Left ventricle myocardium superior (tissue), 1 donor: ENCODE results near the gene IGSF3. TPM values are rescaled to one million over a fixed set of nuclear protein-coding genes. Genes with fewer than 3 reads are reported as not detected.
"Not testable (repeated sequence)": the region's sequence is repeated elsewhere in the genome, so short reads cannot be mapped to it uniquely, and the experiment has no call there.

Source experiments
- ATAC-seq: fragments of 200-7000 bp; cut with Tn5 transposase; one replicate; pipeline ENCODE4 v1.9.1; 2020; ENCODE audit warnings: mild to moderate bottlenecking, moderate library complexity
- DNase-seq: peaks from one replicate; pipeline ENCODE4 v3.0.0-alpha.2; 2020
- intact Hi-C: fragments of 100-400 bp; cut with micrococcal nuclease; formaldehyde crosslinking; loops from one replicate; pipeline ENCODE4 v1.11.0; 2022
- total RNA-seq: library from RNA; stranded (reverse); fragmentation: NEBNext Ultra II Directional; extraction: Animal tissue kit (Norgen Biotek cat#: 25700); gene quantifications from one replicate; pipeline ENCODE4 v1.2.1, GENCODE V29; 2021
- donor health status: DM: no; HTN: yes; CAD: no; lungs with severe emphysema.

Gene IGSF3
- total RNA-seq, 1 donor from 2014 or later, result 11.7 TPM

DNA sequence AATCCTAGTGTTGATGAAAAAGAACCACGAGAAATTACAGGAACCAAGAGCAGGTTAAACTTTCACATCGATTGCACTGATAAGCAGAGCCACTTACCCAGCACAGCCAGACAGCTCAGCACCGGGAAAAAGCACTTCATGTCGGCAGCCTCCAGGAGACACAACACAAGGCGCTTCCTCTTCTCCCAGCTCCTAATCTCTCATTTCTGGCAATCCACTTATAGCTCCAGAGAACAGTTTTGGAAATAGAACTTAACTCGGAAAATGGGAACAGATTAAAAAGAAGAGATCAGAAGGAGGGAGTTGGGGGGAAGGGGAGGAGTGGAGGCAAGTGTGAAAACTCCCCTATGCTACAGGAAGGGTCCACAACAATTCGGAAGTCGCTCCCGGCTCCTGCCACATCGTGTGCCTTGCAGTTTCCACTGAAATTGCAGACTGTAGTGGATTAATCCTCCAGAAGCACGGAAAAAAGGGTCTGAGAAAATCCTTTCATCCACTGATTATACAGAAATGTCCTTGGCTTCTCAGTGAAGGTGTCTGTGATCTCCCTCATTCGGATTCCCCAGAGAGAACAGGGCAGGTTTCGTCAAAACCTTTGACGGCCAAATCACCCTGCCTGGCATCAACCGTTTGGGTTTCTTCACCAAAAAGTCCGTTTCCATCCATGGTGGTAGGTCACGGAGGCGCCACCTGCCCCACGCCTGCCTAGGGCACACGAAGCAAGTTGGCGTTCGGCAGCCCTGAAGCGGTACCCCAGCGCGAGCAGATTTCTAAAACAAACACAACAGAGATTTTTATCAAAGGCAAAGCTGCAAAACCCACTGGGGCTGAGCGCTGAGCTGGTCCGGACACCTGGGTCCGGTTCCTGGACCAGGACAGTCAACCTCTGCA lies 1.1 kb downstream of the IGSF3 start:
- ATAC-seq (peak; percentile 3), DNase-seq (no peak)
- intact Hi-C loops, result no loop called here

DNA sequence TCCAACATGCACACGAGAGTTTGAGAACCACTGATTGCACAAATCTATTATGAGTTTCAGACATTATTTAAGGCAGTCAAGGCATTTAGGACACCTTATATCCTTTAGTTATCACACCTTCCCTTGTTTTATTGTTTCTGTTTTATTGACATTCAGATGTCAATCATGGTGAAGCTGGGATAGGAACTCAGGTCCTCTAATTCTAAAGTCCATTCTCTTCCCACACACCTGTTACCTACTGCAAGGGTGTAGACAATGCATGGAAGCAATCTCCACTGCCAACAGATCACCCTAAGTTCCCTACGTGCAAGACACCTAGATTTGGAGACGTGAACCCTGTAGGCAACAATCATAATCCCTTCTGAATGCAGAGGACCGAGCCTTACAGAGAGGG lies 2.6 kb downstream of the IGSF3 start:
- intact Hi-C loops, result no loop called here
- ATAC-seq (no peak), DNase-seq (no peak)

DNA sequence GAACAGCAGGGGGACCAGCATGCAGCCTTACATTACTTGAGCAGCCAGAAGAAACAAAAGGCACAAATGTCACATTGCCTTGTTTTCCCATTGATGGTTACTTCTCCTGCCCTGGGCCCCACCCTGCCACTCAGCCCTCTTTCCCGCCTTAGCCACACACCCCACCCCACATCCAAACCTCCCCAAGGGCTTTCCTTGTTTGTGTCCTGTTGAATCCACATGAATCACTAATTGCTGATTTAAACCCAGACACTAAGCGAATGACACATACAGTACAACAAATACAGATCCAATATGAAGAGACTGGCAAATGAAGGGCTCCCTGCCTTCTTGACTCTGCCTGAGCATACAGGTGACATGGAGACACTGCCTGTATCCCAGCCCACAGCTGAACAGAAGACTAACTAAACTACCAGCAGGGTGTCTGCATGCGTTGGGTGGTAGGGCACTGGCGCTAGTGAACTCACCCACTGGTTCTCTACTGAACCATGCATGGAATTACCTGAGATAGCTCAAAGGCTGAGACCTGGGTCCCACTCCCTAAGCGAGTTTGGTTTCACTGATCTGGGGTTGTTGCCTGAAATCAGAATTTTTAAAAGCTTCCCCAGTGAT lies 3.1 kb downstream of the IGSF3 start:
- DNase-seq (no peak), ATAC-seq (no peak)
- intact Hi-C loops, result no loop called here

DNA sequence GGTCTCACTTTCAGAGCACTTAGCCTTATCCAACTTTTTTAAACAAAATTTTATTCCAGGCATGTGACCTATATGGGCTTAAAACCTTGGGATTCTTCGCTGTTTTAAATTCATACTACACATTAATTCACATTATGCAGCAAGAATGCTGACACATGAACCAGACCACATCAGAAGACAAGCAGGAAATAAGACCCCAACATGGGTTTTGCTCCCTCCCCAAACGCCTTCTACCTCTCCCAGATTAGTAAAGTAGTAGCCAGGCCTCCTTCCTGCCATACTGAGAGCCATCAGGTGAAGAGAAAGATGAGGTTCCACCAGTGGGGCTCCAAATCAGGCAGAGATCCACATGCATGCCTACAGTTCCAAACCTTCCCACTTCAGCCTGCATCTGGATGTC lies 3.7 kb downstream of the IGSF3 start:
- intact Hi-C loops, result no loop called here
- DNase-seq (no peak), ATAC-seq (no peak)

DNA sequence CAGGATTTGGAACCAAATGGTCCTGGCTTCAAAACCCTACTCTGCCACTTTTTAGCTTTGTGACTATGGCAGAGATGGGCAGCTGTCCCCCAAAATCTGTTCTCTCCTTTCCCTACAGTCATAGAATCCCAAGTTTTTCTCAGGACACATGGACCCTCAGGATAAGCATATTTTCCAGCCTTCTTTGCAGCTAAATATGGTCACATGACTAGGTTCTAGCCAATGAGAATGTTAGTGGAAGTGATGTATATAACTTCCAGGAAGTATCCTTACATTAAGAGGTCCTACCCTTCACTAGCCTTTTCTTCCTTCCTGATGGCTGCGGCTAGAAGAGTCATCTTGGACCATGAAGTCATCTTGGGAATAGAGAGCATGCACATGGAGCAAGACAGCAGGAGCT lies 5.9 kb downstream of the IGSF3 start:
- no peak for ATAC-seq
- no peak for DNase-seq
- intact Hi-C loops, result no loop called here

DNA sequence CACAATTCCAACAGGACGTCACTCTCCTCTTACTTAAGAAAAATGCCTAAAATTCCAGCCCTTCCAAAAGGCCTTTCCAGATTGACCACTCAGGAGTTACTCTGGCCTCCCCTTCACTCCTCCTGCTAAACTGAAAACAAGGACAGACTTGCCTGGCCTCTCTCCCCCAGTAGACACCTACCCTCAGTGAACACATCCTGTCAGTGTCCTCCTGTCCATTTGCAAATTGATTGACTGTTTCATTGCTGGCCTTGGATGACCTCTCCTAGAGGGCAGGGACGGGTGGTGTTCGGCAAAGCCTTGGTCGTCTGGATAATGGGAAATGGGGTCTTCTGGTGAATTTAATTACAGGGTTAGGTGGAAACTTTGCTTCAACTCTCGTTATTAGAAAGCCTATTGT lies 8.9 kb downstream of the IGSF3 start:
- DNase-seq, ATAC-seq, intact Hi-C loops: not testable (repeated sequence)

DNA sequence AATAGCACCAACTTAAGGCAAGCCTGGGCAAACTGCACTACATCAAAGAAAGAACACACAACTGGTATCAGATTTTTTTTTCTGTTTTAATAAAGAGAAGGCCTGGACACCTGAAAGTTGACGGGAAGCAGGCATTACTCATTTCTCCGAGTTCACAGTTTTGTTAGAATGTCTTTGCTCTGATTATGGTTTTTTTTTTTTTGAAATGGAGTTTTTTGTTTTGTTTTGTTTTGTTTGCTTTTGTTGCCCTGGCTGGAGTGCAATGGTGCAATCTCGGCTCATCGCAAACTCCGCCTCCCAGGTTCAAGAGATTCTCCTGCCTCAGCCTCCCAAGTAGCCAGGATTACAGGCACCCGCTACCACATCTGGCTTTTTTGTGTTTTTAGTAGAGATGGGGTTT lies 9.7 kb downstream of the IGSF3 start:
- DNase-seq, ATAC-seq, intact Hi-C loops: not testable (repeated sequence)

DNA sequence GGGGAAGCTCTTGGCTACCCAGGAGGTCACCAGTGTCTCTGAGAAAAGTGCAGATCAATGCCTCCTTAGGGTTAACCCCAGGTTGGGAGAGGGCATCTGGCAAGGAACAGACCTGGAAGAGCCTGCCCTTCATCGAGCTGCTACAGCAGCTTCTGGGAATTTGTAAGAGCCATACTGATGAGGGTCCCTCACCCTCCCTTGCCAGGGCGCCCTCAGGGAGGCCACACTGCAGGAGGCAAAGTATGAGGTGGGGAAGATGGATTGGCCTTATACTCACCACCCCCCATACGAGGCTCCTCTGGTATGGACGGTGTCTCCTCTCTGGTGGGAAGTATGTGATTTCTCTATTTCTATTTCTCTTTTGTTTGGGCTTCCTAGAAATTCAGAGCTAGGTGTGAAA lies 13.2 kb downstream of the IGSF3 start:
- DNase-seq, result no peak
- no peak for ATAC-seq
- intact Hi-C loops, result no loop called here

DNA sequence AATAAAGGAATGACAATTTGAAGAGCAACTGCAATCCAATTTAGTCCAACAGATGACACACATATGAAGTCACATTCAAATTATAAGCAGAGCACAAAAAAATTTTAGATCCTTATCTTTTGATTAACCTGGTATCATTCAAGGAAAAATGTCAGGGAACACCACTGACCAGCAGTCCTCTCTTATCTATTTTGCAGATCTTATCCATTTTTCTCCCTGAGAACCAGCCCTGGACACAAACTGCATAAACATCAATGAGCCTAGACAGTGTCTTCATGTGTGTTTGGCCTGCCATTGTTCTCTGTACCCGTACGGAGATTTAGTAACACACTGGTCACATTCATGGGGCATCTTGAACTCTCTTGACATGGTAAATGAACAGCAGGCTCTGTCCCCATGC lies 14.9 kb downstream of the IGSF3 start:
- intact Hi-C loops, DNase-seq, ATAC-seq: not testable (repeated sequence)

DNA sequence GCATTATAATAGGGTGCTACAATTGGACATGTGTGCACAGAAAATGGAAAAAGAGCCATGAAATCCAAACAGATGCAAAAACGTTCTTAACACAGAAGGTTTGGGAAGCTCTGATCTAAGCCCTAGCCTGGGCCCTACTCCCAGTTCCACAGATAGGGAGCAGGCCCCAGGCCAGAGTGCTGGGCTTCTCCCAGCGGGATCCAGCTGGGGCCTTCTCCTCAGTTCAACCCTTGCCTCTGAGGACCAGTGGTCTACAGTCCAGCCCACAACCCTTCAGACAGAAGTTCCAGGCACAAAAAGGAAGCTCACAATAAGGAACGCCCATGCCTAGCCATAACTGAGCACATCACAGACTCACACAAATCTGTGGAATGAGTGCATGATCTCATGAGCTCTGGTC lies 16.8 kb downstream of the IGSF3 start:
- intact Hi-C loops, ATAC-seq: not testable (repeated sequence)
- DNase-seq, result peak; percentile 50

DNA sequence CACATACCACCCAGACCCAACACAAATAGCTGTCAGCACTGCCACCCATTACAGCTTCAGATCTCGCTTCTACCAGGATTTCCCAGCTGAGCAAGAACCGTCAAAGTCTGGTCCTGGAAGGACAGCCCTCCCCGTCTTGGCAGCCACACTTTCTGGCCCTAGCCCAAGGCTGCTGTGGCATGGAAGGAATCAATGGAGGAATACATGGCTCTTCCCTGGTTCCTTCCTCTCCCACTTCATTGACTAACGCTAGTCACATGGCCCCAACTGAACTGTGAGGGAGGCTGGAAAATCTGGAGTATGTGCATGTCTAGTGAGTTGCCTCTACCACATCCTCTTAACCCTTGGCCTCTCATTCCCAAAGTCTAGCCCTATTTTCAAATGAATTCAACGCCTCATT lies 18.5 kb downstream of the IGSF3 start:
- DNase-seq, intact Hi-C loops, ATAC-seq: not testable (repeated sequence)

DNA sequence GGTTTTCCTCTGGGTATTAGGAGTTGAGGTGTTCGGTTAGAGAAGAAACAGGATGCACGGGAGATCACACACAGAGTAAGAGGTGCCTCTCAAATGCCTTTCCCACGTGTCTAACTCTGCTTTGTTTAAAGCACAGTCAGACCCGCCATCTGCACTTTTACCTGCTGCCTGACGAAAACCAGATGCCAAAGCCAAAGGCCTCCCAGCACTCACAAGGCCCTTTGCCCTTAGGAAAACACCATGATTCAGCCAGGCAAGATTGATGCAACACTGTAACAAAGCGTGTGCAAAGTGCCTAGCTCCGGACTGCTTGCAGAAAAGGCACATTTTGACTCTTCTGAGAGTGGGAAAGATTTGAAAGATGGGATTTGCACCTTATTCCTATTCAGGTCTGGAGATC lies 19.2 kb downstream of the IGSF3 start:
- peak; percentile 56 for DNase-seq
- ATAC-seq, intact Hi-C loops: not testable (repeated sequence)

DNA sequence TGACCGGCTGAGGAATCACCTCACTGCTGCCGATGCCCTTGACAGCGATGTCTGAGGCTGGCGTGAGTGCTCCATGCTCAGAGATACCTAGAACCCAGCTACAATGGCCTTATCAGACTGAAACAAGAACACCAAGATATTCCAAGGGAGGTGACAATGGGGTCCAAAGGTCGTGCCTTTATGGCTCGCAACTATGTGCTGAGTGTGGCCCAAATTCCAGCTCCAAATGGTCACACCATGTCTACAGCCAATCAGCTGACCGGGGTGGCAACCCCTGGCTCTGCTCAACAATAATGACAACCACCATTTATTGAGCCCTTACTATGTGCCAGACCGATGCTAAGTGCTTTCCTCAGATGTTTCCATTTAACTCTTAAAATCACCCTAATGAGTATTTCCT lies 20.3 kb downstream of the IGSF3 start:
- intact Hi-C loops, DNase-seq, ATAC-seq: not testable (repeated sequence)

DNA sequence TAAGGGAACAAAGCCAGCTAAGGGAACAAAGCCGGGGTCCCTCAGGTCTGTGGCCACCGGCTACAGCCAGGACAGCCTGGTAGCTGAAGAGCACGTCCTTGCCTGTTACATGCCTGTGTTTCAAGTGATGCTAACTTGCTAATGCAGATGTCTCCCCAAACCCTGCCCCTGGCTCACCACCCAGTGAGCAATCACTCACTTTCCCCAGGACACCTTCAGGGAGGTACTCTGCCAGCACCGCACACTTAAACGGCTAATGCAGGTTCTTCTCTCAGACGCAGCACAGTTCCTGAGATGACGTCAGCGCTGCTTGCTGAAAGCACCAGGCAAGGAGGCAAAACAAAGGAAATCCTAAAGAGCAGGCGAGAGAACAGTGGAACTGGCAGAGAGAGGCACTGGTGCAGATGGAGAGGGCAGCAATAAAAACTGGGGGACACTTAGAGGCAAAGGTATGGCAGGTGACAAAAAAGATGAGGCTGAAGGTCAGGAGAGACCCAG lies 20.8 kb downstream of the IGSF3 start:
- intact Hi-C loops, ATAC-seq: not testable (repeated sequence)
- DNase-seq, result peak; percentile 35

DNA sequence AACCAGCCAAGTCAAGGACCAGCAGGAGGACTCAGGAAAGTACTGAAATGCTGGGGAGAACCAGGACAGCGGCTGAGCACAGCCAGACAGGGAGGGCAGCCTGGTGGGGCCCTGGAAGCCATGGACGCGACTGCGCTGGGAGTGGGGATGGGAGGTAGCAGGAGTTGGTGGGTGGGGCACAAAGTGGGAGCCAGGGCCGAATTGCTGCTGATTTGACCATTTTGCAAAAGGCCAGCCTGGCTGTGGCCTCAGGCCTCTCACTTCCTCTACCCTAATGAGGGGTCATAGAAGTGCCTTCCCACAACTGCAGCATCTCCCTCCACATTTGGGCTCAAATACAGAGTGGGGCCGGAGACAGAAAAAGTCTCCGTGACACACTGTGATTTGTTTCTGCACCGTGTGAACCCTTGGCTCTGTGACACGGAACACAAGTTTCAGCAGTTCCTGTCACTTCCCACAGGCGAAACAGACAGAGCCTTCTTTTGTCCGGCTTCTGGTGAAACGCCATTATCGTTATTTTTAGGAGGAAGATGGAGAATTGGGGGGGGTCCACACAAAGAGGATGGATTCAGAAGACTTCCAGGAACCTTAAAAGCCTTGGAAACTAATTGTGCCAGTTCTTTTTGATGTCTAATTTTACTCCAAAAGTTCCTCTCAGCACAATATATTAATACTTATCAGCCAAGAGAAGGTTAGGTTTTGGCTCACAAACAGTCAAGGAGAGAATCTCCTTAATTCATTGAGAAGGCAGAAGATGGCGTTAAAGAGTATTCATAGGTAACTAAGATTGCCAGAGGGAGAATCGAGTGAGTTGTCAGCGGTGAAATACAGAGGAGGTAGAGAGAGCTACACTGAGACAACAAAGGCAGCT lies 21.5 kb downstream of the IGSF3 start:
- ATAC-seq, intact Hi-C loops: not testable (repeated sequence)
- peak; percentile 37 for DNase-seq

DNA sequence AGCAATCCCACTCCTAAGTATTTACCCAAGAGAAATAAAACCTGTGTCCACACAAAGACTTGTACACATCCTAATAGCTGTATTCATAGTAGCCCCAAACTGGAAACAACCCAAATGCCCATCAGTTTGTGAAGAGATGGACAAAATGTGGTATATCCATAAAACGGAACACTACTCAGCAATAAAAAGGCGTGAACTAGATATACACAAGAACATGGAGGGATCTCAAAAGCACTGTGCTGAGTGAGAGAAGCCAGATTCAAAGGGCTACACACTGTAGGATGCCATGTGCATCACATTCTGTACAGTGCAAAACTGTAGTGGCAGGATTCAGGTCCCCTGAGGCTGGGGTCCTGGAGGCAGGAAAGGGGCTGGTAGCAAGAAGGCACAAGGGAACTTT lies 22.5 kb downstream of the IGSF3 start:
- intact Hi-C loops, DNase-seq, ATAC-seq: not testable (repeated sequence)

DNA sequence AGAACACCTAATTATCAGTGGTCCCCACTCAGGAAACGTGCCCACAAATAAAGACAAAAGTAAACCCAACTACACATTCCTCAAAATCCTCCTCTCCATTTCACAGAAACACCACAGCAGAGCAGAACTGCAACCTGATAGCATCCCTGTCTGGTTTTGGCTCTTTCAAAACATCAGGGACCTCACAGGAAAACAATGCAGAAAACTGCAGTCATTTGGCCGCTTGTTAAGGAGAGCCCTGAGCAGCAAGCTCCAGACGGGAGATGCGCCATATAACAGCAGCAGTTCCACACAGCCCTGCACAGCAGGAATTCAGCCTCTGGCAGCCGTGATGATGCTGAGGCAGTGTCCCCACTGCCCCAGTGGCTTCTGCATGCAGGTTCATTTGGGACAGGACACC lies 23.4 kb downstream of the IGSF3 start:
- DNase-seq, ATAC-seq, intact Hi-C loops: not testable (repeated sequence)

DNA sequence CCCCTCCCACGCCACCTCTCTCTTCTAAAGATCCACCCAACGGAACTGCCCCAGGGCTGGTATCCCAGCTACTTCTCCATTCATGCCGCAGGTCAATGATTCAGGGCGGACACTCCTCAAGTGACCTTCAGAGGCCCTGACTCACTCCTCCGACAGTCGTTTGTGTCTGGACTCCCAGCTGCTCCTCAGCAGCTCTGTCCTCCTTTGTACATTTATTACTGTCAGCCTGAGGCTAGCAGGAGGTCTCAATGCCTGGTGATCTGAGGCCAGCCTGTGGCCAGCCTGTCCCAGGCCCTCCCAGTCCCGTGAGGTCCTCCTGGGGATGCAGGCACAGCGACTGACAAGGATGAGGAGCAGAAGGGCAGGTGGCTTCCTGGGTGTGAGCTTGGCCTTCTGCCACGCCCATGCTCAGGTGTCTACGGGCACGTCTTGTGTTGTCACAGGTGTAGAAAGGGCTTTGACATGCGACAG lies 24.2 kb downstream of the IGSF3 start:
- DNase-seq, intact Hi-C loops, ATAC-seq: not testable (repeated sequence)
